ENCODE measurements around the gene ANKMY1. TPM values are rescaled to one million over a fixed set of nuclear protein-coding genes. Genes with fewer than 3 reads are reported as not detected.

Gene ANKMY1
- total and polyA plus RNA-seq, 2 of the 13 experiments (the other 11 are each of a cell fraction or from before 2014, with no cell fraction given), result 11.7 to 18.8 TPM

- no peak for TF ChIP-seq GRHL1 (CRISPR knock-in tag; conservative IDR thresholded peaks at IDR 0.05)
- 0 out of 2 replicates have a peak, but pooled peaks have one; percentile 75 for TF ChIP-seq ZNF710 (CRISPR knock-in tag; IDR thresholded peaks at IDR 0.05; ENCODE audit: borderline replicate concordance)
- TF ChIP-seq ZNF746 (CRISPR knock-in tag; IDR thresholded peaks at IDR 0.05), result peak; percentile 58; the same call in 1 of the 2 replicates
- no peak; the same call in 1 of the 2 replicates for TF ChIP-seq ETV6 (CRISPR knock-in tag; conservative IDR thresholded peaks at IDR 0.05)
- no peak for TF ChIP-seq REST (IDR thresholded peaks at IDR 0.05; ENCODE audit: borderline replicate concordance in 1 of 2, low read depth in 1 of 2, low read length in 2 of 2)
- peak; percentile 93; the same call in 1 of the 2 replicates for TF ChIP-seq ZNF772 (CRISPR knock-in tag; IDR thresholded peaks at IDR 0.05)
- no peak for TF ChIP-seq ZNF576 (CRISPR knock-in tag; IDR thresholded peaks at IDR 0.05)
- TF ChIP-seq ZNF800 (CRISPR knock-in tag; IDR thresholded peaks at IDR 0.05), result peak; percentile 53; the same call in 1 of the 2 replicates
- TF ChIP-seq FIP1L1 (IDR thresholded peaks at IDR 0.05; ENCODE audit: borderline replicate concordance, insufficient read depth, low read depth, low read length), result peak; percentile 50; the same call in 1 of the 2 replicates
- TF ChIP-seq ZIK1 (CRISPR knock-in tag; IDR thresholded peaks at IDR 0.05; ENCODE audit: borderline replicate concordance, low read depth), result no peak
- peak; percentile 57; the same call in 1 of the 2 replicates for TF ChIP-seq IRF9 (CRISPR knock-in tag; IDR thresholded peaks at IDR 0.05; ENCODE audit: borderline replicate concordance)
- TF ChIP-seq MTA3 (CRISPR knock-in tag; IDR thresholded peaks at IDR 0.05), result no peak
- no peak for TF ChIP-seq ZNF3 (CRISPR knock-in tag; IDR thresholded peaks at IDR 0.05)
- TF ChIP-seq PAX8 (CRISPR knock-in tag; IDR thresholded peaks at IDR 0.05; ENCODE audit: borderline replicate concordance), result no peak
- no peak for TF ChIP-seq ZNF703 (CRISPR knock-in tag; IDR thresholded peaks at IDR 0.05; ENCODE audit: borderline replicate concordance)
Observed at GRCh38 chr2:240579771-240580614, 22.2 kb upstream of the ANKMY1 start (continued).

Data from HepG2 (cell line).